Measurements from ENCODE around the gene SHISA9. TPM values are rescaled to one million over a fixed set of nuclear protein-coding genes. Genes with fewer than 3 reads are reported as not detected.

SHISA9 gene
- total and polyA plus RNA-seq, 2 donors (not counting 1 experiment from before 2014, with no cell fraction given) = 0.03 to 0.07 TPM

- Mint-ChIP-seq H3K4me1 (no peaks in the 10 kb centered on the region), H3K27me3 (peaks cover 8% of the 10 kb centered on the region), H3K27ac (no peak overlapping the region), H3K4me3 (no peak overlapping the region), H3K9me3 (ENCODE audit: insufficient read depth) (no peaks in the 10 kb centered on the region)
- peaks cover 0 to 1% (median 0%) of the 10 kb centered on the region in 3 donors for H3K9me3 ChIP-seq (ENCODE audit: control extremely low read depth in 1 of 3, control insufficient read depth in 2 of 3, insufficient read depth in 1 of 3, low read length in 2 of 3)
- no peaks in the 10 kb centered on the region for H3K79me2 ChIP-seq (ENCODE audit: control insufficient read depth, insufficient read depth, low read length)
- TF ChIP-seq CTCF (IDR thresholded peaks at IDR 0.05) (no peak), EZH2 (IDR thresholded peaks at IDR 0.05; ENCODE audit: borderline replicate concordance, insufficient read depth, low read depth, low read length, poor library complexity, severe bottlenecking) (no peak)
- no peak for ATAC-seq (ENCODE audit: low read depth)
- intact Hi-C loops (cut with micrococcal nuclease) = no loop called here
- no peaks in the 10 kb centered on the region for H3K27me3 ChIP-seq (replicated peaks in 1 of 4; ENCODE audit: control extremely low read depth in 1 of 4, control insufficient read depth in 3 of 4, insufficient read depth in 4 of 4, low read length in 3 of 4)
- H2AFZ ChIP-seq (ENCODE audit: insufficient read depth, low read depth, low read length, poor library complexity, severe bottlenecking) = no peak overlapping the region
- ChIA-PET POLR2A (no interaction called here), CTCF (no interaction called here)
- H3K9ac ChIP-seq (ENCODE audit: low read length) = no peak overlapping the region
- H3K4me2 ChIP-seq (replicated peaks; ENCODE audit: low read depth, low read length, poor library complexity, severe bottlenecking) = no peak overlapping the region
- no peak overlapping the region for H3K27ac ChIP-seq (ENCODE audit: low read length in 2 of 2)
- H3K4me3 ChIP-seq (ENCODE audit: control extremely low read depth in 1 of 5, extremely low read depth in 1 of 5, insufficient read depth in 1 of 5, low read depth in 2 of 5, low read length in 4 of 5) = no peak overlapping the region
- H3K36me3 ChIP-seq (replicated peaks in 1 of 2; ENCODE audit: control extremely low read depth in 1 of 2, control insufficient read depth in 1 of 2, extremely low read depth in 1 of 2, insufficient read depth in 2 of 2, low read length in 1 of 2) = no peaks in the 10 kb centered on the region
- no peak for DNase-seq
- WGBS (ENCODE audit: insufficient coverage) = no CpG with 5 or more reads among the region's 7 CpGs
- no peaks in the 10 kb centered on the region for H3K4me1 ChIP-seq (ENCODE audit: control insufficient read depth in 2 of 2, insufficient read depth in 2 of 2, low read length in 2 of 2)
- no peaks in the 10 kb centered on the region for H4K20me1 ChIP-seq (ENCODE audit: control insufficient read depth, insufficient read depth, low read length, poor library complexity, severe bottlenecking)
Measured at GRCh38 chr16:12998361-12999085, 97.1 kb downstream of the SHISA9 start.

DNA sequence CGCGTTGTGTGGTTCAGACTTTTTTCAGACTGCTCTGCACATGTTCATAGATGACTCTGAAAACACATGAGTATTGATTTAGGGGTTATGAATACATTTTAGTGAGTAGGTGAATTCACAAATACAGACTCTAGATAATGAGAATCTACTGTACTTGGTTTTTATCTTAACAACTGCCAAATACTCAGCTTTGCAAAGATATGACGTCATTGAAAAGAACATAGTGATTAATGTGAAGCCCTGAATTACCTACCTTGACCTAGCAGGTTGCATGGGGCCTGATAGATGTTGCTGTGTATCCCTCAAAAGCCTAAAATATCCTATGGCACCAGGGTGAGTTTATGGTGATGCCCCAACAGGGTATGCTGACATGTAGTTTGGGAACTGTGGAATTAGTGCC is 98.0 kb downstream of the SHISA9 start:
- Histone ChIP-seq H3K27ac (ENCODE audit: low read length in 2 of 2) (no peak overlapping the region), H3K27me3 (replicated peaks in 1 of 4; ENCODE audit: control extremely low read depth in 1 of 4, control insufficient read depth in 3 of 4, insufficient read depth in 4 of 4, low read length in 3 of 4) (no peaks in the 10 kb centered on the region), H3K4me1 (ENCODE audit: control insufficient read depth in 2 of 2, insufficient read depth in 2 of 2, low read length in 2 of 2) (no peaks in the 10 kb centered on the region), H3K9me3 (ENCODE audit: control extremely low read depth in 1 of 3, control insufficient read depth in 2 of 3, insufficient read depth in 1 of 3, low read length in 2 of 3) (peaks cover 0 to 1% (median 0%) of the 10 kb centered on the region in 3 donors), H3K9ac (ENCODE audit: low read length) (no peak overlapping the region), H3K79me2 (ENCODE audit: control insufficient read depth, insufficient read depth, low read length) (no peaks in the 10 kb centered on the region), H4K20me1 (ENCODE audit: control insufficient read depth, insufficient read depth, low read length, poor library complexity, severe bottlenecking) (no peaks in the 10 kb centered on the region), H3K36me3 (replicated peaks in 1 of 2; ENCODE audit: control extremely low read depth in 1 of 2, control insufficient read depth in 1 of 2, extremely low read depth in 1 of 2, insufficient read depth in 2 of 2, low read length in 1 of 2) (no peaks in the 10 kb centered on the region), H3K4me3 (ENCODE audit: control extremely low read depth in 1 of 5, extremely low read depth in 1 of 5, insufficient read depth in 1 of 5, low read depth in 2 of 5, low read length in 4 of 5) (no peak overlapping the region), H2AFZ (ENCODE audit: insufficient read depth, low read depth, low read length, poor library complexity, severe bottlenecking) (no peak overlapping the region), H3K4me2 (replicated peaks; ENCODE audit: low read depth, low read length, poor library complexity, severe bottlenecking) (no peak overlapping the region)
- ChIA-PET POLR2A (no interaction called here), CTCF (no interaction called here)
- H3K9me3 Mint-ChIP-seq (ENCODE audit: insufficient read depth) = no peaks in the 10 kb centered on the region
- no peak for TF ChIP-seq EZH2 (IDR thresholded peaks at IDR 0.05; ENCODE audit: borderline replicate concordance, insufficient read depth, low read depth, low read length, poor library complexity, severe bottlenecking)
- TF ChIP-seq CTCF (IDR thresholded peaks at IDR 0.05) = no peak
- H3K4me1 Mint-ChIP-seq = no peaks in the 10 kb centered on the region
- no peak overlapping the region for H3K4me3 Mint-ChIP-seq
- DNase-seq (no peak), ATAC-seq (ENCODE audit: low read depth) (no peak)
- peaks cover 8% of the 10 kb centered on the region for H3K27me3 Mint-ChIP-seq
- WGBS (ENCODE audit: insufficient coverage) = no CpG with 5 or more reads among the region's 3 CpGs
- H3K27ac Mint-ChIP-seq = no peak overlapping the region
- intact Hi-C loops (cut with micrococcal nuclease) = no loop called here
